GM19193 (cell line): ENCODE data around the gene ARID1B.

ENCODE experiments used
- POLR2A ChIP-seq: IDR thresholded peaks from 4 replicates; pipeline ENCODE4 v1.6.1; 2011; ENCODE audit not compliant: insufficient read depth, insufficient read length; ENCODE audit errors: extremely low read depth

ARID1B gene

GRCh38 chr6:157050537-157051265, 273.5 kb downstream of the ARID1B start:
- no peak for TF ChIP-seq POLR2A

- TF ChIP-seq POLR2A, result no peak
Observed at GRCh38 chr6:157054531-157054979, 277.4 kb downstream of the ARID1B start.

- peak; percentile 22 for TF ChIP-seq POLR2A
Observed at GRCh38 chr6:157055863-157056262, 278.7 kb downstream of the ARID1B start.

DNA sequence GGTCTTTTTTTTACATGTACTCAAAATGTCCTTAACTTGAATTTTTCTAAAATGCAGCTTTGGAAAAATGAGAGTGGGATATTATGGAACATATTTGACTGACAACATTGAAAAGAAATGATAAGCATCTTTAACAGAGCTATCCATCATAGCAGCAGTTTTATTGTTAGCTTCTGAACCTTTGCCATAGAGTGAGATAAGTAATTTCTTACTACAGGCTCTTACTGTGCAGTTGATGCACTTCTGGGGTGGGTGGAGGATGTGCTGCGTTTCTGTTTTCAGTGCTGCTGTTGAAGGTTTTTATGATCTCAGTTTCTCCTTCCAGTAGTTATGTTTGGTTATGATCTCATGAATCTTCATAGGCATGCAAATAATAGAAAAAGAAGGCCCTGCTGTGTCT, 279.1 kb downstream of the ARID1B start:
- no peak for TF ChIP-seq POLR2A

- TF ChIP-seq POLR2A, result no peak
Observed at GRCh38 chr6:157058574-157058973, 281.4 kb downstream of the ARID1B start.

- TF ChIP-seq POLR2A, result no peak
Observed at GRCh38 chr6:157059781-157060180, 282.6 kb downstream of the ARID1B start.

GRCh38 chr6:157060440-157060952, 283.3 kb downstream of the ARID1B start:
- no peak for TF ChIP-seq POLR2A

DNA sequence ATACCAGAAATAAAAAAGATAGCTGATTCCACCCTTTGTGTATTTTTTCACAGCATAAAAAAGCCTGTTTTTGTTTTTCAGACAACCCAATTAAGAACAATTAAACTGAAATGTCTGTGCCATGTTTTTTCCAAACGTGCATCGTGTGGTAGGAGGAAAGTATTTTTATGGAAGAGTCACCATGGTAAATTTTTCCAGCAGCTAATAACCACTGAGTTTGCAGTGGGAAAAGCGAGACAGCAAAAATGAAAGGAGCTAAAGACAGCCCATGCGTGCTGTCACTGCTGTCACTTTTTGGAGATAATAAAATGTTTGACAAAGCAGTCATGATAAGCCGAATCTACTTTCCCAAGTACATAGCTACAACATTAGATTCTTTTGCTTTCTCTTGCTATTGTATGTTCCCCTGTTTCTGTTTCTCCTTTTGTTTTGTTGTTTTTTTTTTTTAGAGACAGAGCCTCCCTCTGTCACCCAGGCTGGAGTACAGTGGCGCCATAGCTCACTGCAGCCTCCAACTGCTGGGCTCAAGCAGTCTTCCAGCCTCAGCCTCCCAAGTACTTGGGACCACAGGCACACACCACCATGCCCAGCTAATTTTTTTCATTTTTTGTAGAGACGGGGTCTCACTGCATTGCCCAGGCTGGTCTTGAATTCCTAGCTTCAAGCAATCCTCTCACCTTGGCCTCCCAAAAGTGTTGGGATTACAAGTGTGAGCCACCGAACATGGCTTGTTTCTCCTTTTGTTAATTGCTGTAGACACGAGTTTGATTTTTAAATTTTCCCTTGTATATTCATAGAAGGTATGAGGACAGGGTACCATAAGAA, 284.8 kb downstream of the ARID1B start:
- no peak for TF ChIP-seq POLR2A

DNA sequence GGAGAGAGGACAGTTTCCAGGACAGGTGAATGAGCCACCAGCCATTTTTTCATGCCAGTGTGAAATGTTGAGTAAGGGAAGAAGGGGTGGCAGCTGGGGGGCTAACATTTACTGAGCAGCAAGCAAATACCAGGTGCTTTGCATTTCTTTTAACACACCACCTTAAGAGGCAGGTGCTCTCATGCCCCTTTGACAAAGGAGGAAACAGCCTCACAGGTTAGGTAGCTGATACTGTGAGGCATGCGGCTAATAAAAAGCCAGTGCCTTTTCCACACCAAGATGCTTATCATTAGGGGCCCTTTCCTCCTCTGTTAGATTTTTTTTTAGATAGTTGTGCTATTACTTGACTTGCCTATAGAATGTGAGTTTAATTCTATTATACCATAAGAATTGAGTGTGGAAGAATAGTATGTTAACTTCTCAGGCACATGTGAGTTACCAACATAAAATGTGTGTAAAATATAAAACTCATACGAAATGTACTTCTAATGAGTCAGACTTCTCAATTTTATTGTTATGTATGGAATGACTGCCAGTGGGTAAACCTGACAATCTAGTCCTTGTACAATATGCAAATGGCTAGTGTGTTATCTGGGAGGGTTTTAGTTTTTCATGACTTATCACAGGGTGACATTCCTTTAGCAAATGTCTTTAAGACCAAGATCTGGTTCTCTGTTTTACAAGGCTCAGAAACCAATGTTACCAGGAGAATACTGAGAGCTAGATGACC, 286.2 kb downstream of the ARID1B start:
- TF ChIP-seq POLR2A, result no peak

GRCh38 chr6:157063923-157064322, 286.7 kb downstream of the ARID1B start:
- TF ChIP-seq POLR2A, result no peak

- no peak for TF ChIP-seq POLR2A
Observed at GRCh38 chr6:157064502-157064901, 287.3 kb downstream of the ARID1B start.

DNA sequence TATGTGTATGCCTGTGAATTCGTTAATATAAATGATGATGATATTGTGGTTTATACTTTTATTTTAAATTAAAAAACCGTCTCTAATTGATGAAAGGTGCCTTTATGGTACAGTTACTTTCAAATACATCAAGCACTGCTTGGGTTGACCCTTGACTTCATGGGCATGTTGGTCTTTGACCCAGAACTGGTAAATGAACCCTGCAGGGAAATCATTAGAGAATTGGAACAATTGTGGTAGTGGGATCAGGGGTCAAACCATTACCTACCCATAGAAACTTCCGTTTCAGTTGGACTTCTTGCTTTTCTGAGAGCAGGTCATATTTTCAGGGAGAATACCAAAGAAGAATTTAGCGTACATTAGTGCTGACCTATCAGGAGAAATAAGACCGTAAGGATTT, 288.2 kb downstream of the ARID1B start:
- no peak for TF ChIP-seq POLR2A

GRCh38 chr6:157066781-157067491, 289.8 kb downstream of the ARID1B start:
- no peak for TF ChIP-seq POLR2A

- TF ChIP-seq POLR2A, result no peak
Observed at GRCh38 chr6:157067507-157067906, 290.3 kb downstream of the ARID1B start.
